ENCODE data around the gene SASH1.

SASH1 gene

GRCh38 chr6:148533309-148534107 lies 190.9 kb downstream of the SASH1 start:
- H3K9me3 ChIP-seq (ENCODE audit: low read length), result no peaks in the 10 kb centered on the region
- H3K9ac ChIP-seq (ENCODE audit: low read length), result no peak overlapping the region
- no peak overlapping the region for H3K4me3 ChIP-seq (ENCODE audit: low read depth in 1 of 2, low read length in 2 of 2)
- H3K36me3 ChIP-seq (ENCODE audit: insufficient read depth, low read length), result peaks cover 53% of the 10 kb centered on the region
- H3K4me1 ChIP-seq (ENCODE audit: insufficient read depth, low read length), result peaks cover 5% of the 10 kb centered on the region
- no peak overlapping the region for H3K27ac ChIP-seq (ENCODE audit: low read depth, low read length)
- H3K27me3 ChIP-seq (ENCODE audit: control insufficient read depth in 1 of 2, insufficient read depth in 2 of 2, low read length in 2 of 2), result no peaks in the 10 kb centered on the region

GRCh38 chr6:148534871-148535270 lies 192.2 kb downstream of the SASH1 start:
- Histone ChIP-seq H3K9ac (ENCODE audit: low read length) (no peak overlapping the region), H3K4me3 (ENCODE audit: low read depth in 1 of 2, low read length in 2 of 2) (no peak overlapping the region), H3K27ac (ENCODE audit: low read depth, low read length) (no peak overlapping the region), H3K9me3 (ENCODE audit: low read length) (no peaks in the 10 kb centered on the region), H3K27me3 (ENCODE audit: control insufficient read depth in 1 of 2, insufficient read depth in 2 of 2, low read length in 2 of 2) (no peaks in the 10 kb centered on the region), H3K36me3 (ENCODE audit: insufficient read depth, low read length) (peaks cover 54% of the 10 kb centered on the region), H3K4me1 (ENCODE audit: insufficient read depth, low read length) (peaks cover 5% of the 10 kb centered on the region)

GRCh38 chr6:148535381-148535780 lies 192.7 kb downstream of the SASH1 start:
- Histone ChIP-seq H3K4me1 (ENCODE audit: insufficient read depth, low read length) (peaks cover 5% of the 10 kb centered on the region), H3K4me3 (ENCODE audit: low read depth in 1 of 2, low read length in 2 of 2) (no peak overlapping the region), H3K9me3 (ENCODE audit: low read length) (no peaks in the 10 kb centered on the region), H3K36me3 (ENCODE audit: insufficient read depth, low read length) (peaks cover 59% of the 10 kb centered on the region), H3K9ac (ENCODE audit: low read length) (no peak overlapping the region), H3K27me3 (ENCODE audit: control insufficient read depth in 1 of 2, insufficient read depth in 2 of 2, low read length in 2 of 2) (no peaks in the 10 kb centered on the region), H3K27ac (ENCODE audit: low read depth, low read length) (no peak overlapping the region)

- H3K36me3 ChIP-seq (ENCODE audit: insufficient read depth, low read length), result peaks cover 64% of the 10 kb centered on the region
- no peaks in the 10 kb centered on the region for H3K9me3 ChIP-seq (ENCODE audit: low read length)
- H3K27me3 ChIP-seq (ENCODE audit: control insufficient read depth in 1 of 2, insufficient read depth in 2 of 2, low read length in 2 of 2), result no peaks in the 10 kb centered on the region
- no peak overlapping the region for H3K27ac ChIP-seq (ENCODE audit: low read depth, low read length)
- no peak overlapping the region for H3K4me3 ChIP-seq (ENCODE audit: low read depth in 1 of 2, low read length in 2 of 2)
- H3K9ac ChIP-seq (ENCODE audit: low read length), result no peak overlapping the region
- H3K4me1 ChIP-seq (ENCODE audit: insufficient read depth, low read length), result peaks cover 5% of the 10 kb centered on the region
Measured at GRCh38 chr6:148535976-148536375, 193.3 kb downstream of the SASH1 start.

GRCh38 chr6:148538261-148539190 lies 195.9 kb downstream of the SASH1 start:
- no peak overlapping the region for H3K27ac ChIP-seq (ENCODE audit: low read depth, low read length)
- no peaks in the 10 kb centered on the region for H3K27me3 ChIP-seq (ENCODE audit: control insufficient read depth in 1 of 2, insufficient read depth in 2 of 2, low read length in 2 of 2)
- peak overlapping the region in 1 of 2 donors; percentile 8 for H3K4me3 ChIP-seq (ENCODE audit: low read depth in 1 of 2, low read length in 2 of 2)
- H3K4me1 ChIP-seq (ENCODE audit: insufficient read depth, low read length), result peaks cover 5% of the 10 kb centered on the region
- H3K36me3 ChIP-seq (ENCODE audit: insufficient read depth, low read length), result peaks cover 64% of the 10 kb centered on the region
- no peaks in the 10 kb centered on the region for H3K9me3 ChIP-seq (ENCODE audit: low read length)
- no peak overlapping the region for H3K9ac ChIP-seq (ENCODE audit: low read length)

GRCh38 chr6:148543540-148543939 lies 200.9 kb downstream of the SASH1 start:
- H3K27ac ChIP-seq (ENCODE audit: low read depth, low read length), result no peak overlapping the region
- peaks cover 7% of the 10 kb centered on the region for H3K4me1 ChIP-seq (ENCODE audit: insufficient read depth, low read length)
- peaks cover 77% of the 10 kb centered on the region for H3K36me3 ChIP-seq (ENCODE audit: insufficient read depth, low read length)
- H3K9ac ChIP-seq (ENCODE audit: low read length), result no peak overlapping the region
- no peaks in the 10 kb centered on the region for H3K9me3 ChIP-seq (ENCODE audit: low read length)
- H3K27me3 ChIP-seq (ENCODE audit: control insufficient read depth in 1 of 2, insufficient read depth in 2 of 2, low read length in 2 of 2), result no peaks in the 10 kb centered on the region
- no peak overlapping the region for H3K4me3 ChIP-seq (ENCODE audit: low read depth in 1 of 2, low read length in 2 of 2)

GRCh38 chr6:148544421-148544820 lies 201.8 kb downstream of the SASH1 start:
- H3K27me3 ChIP-seq (ENCODE audit: control insufficient read depth in 1 of 2, insufficient read depth in 2 of 2, low read length in 2 of 2), result no peaks in the 10 kb centered on the region
- no peak overlapping the region for H3K27ac ChIP-seq (ENCODE audit: low read depth, low read length)
- H3K9ac ChIP-seq (ENCODE audit: low read length), result no peak overlapping the region
- H3K36me3 ChIP-seq (ENCODE audit: insufficient read depth, low read length), result peaks cover 82% of the 10 kb centered on the region
- H3K4me1 ChIP-seq (ENCODE audit: insufficient read depth, low read length), result peaks cover 8% of the 10 kb centered on the region
- H3K9me3 ChIP-seq (ENCODE audit: low read length), result no peaks in the 10 kb centered on the region
- no peak overlapping the region for H3K4me3 ChIP-seq (ENCODE audit: low read depth in 1 of 2, low read length in 2 of 2)

- no peak overlapping the region for H3K27ac ChIP-seq (ENCODE audit: low read depth, low read length)
- H3K4me3 ChIP-seq (ENCODE audit: low read depth in 1 of 2, low read length in 2 of 2), result no peak overlapping the region
- peaks cover 8% of the 10 kb centered on the region for H3K4me1 ChIP-seq (ENCODE audit: insufficient read depth, low read length)
- no peaks in the 10 kb centered on the region for H3K9me3 ChIP-seq (ENCODE audit: low read length)
- no peaks in the 10 kb centered on the region for H3K27me3 ChIP-seq (ENCODE audit: control insufficient read depth in 1 of 2, insufficient read depth in 2 of 2, low read length in 2 of 2)
- no peak overlapping the region for H3K9ac ChIP-seq (ENCODE audit: low read length)
- peaks cover 70% of the 10 kb centered on the region for H3K36me3 ChIP-seq (ENCODE audit: insufficient read depth, low read length)
Measured at GRCh38 chr6:148545901-148546300, 203.3 kb downstream of the SASH1 start.

- Histone ChIP-seq H3K9me3 (ENCODE audit: low read length) (no peaks in the 10 kb centered on the region), H3K4me1 (ENCODE audit: insufficient read depth, low read length) (peaks cover 8% of the 10 kb centered on the region), H3K36me3 (ENCODE audit: insufficient read depth, low read length) (peaks cover 64% of the 10 kb centered on the region), H3K9ac (ENCODE audit: low read length) (no peak overlapping the region), H3K4me3 (ENCODE audit: low read depth in 1 of 2, low read length in 2 of 2) (no peak overlapping the region), H3K27me3 (ENCODE audit: control insufficient read depth in 1 of 2, insufficient read depth in 2 of 2, low read length in 2 of 2) (no peaks in the 10 kb centered on the region), H3K27ac (ENCODE audit: low read depth, low read length) (no peak overlapping the region)
Measured at GRCh38 chr6:148547110-148547509, 204.5 kb downstream of the SASH1 start.

GRCh38 chr6:148548065-148548748 lies 205.6 kb downstream of the SASH1 start:
- no peaks in the 10 kb centered on the region for H3K27me3 ChIP-seq (ENCODE audit: control insufficient read depth in 1 of 2, insufficient read depth in 2 of 2, low read length in 2 of 2)
- H3K36me3 ChIP-seq (ENCODE audit: insufficient read depth, low read length), result peaks cover 54% of the 10 kb centered on the region
- no peak overlapping the region for H3K4me3 ChIP-seq (ENCODE audit: low read depth in 1 of 2, low read length in 2 of 2)
- H3K9ac ChIP-seq (ENCODE audit: low read length), result no peak overlapping the region
- H3K4me1 ChIP-seq (ENCODE audit: insufficient read depth, low read length), result peaks cover 8% of the 10 kb centered on the region
- H3K9me3 ChIP-seq (ENCODE audit: low read length), result no peaks in the 10 kb centered on the region
- no peak overlapping the region for H3K27ac ChIP-seq (ENCODE audit: low read depth, low read length)

- H3K27me3 ChIP-seq (ENCODE audit: control insufficient read depth in 1 of 2, insufficient read depth in 2 of 2, low read length in 2 of 2), result no peaks in the 10 kb centered on the region
- peaks cover 48% of the 10 kb centered on the region for H3K36me3 ChIP-seq (ENCODE audit: insufficient read depth, low read length)
- H3K9ac ChIP-seq (ENCODE audit: low read length), result no peak overlapping the region
- H3K9me3 ChIP-seq (ENCODE audit: low read length), result no peaks in the 10 kb centered on the region
- no peak overlapping the region for H3K4me3 ChIP-seq (ENCODE audit: low read depth in 1 of 2, low read length in 2 of 2)
- no peak overlapping the region for H3K27ac ChIP-seq (ENCODE audit: low read depth, low read length)
- H3K4me1 ChIP-seq (ENCODE audit: insufficient read depth, low read length), result peaks cover 8% of the 10 kb centered on the region
Measured at GRCh38 chr6:148548749-148549140, 206.1 kb downstream of the SASH1 start.
